Kidney glomerular epithelial cell (primary cell): Measurements from ENCODE around the gene PLEKHG4B.
"Not testable (repeated sequence)": the region's sequence is repeated elsewhere in the genome, so short reads cannot be mapped to it uniquely, and the experiment has no call there.

Experiments used
- DNase-seq: peaks from one replicate; lab custom pipeline; 2025; lab: John Stamatoyannopoulos, UW

Gene PLEKHG4B

DNA sequence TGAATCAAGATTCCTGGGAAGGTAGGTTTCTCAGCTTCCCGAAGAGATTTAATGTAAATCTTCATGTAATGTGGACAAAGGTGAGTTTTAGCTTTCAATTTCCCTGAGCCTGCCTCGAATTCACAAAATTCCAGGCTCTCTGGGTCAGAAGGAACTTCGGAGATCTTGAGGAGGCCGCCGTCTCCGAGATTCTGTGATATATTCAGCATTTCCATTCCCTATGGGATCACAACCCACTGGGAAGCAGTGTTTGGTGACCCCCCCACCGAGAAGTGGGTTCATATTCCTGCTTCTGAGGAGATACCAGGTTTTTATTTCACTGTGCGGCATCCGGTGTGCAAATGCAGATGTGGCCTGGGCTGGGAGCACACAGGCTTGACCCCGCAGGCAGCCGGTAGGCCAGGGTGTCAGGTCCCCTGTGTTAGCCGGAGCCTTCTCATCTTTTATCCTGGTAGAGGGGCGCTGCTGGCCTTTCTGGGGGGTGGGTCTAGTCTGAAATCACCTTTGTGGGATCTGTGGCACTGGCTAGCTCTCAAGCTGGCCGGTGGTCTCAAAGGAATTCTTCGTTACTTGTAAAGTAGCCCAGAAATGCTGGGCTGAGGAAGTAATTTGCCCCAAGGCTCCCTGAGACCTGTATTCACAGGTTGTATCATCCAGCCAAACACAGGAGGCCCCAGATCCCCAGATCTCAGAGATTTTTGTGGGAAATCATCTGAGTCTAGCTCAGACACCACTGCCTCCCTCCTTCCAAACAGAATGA lies 1.4 kb downstream of the PLEKHG4B start:
- DNase-seq, result no peak

DNA sequence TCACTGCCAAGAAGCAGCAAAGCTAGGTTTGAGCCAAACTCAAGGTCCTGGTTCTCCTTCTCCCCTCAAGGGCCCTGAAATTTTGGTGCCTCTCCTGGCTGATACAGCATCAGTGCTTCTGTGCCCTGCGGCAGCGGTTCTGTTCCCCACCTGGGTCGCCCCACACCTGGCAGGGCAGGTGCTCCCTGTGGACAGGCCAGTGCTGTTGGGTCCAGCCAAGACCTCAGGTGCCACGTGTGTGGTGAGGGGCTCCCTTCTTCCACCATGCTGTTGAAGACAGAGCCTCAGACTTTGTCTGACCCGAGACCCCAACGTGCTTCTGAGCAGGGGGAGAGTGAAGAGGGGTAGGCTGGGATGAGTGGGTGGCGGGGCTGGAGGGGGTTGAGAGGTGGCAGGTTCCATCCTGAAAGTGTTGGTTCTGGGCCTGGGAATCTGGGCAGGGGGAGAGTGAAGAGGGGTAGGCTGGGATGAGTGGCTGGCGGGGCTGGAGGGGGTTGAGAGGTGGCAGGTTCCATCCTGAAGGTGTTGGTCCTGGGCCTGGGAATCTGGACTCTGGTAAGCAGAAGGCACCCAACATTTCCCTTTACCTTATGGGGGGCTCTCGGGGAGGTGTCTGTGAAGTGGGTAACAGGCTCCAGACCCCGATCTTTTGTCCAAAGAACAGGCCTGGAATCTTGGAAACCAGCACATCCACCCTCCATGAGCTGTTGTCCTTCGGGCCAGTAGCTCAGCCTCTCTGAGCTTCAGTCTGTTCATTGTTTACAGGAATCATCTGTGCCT lies 2.3 kb downstream of the PLEKHG4B start:
- no peak for DNase-seq

DNA sequence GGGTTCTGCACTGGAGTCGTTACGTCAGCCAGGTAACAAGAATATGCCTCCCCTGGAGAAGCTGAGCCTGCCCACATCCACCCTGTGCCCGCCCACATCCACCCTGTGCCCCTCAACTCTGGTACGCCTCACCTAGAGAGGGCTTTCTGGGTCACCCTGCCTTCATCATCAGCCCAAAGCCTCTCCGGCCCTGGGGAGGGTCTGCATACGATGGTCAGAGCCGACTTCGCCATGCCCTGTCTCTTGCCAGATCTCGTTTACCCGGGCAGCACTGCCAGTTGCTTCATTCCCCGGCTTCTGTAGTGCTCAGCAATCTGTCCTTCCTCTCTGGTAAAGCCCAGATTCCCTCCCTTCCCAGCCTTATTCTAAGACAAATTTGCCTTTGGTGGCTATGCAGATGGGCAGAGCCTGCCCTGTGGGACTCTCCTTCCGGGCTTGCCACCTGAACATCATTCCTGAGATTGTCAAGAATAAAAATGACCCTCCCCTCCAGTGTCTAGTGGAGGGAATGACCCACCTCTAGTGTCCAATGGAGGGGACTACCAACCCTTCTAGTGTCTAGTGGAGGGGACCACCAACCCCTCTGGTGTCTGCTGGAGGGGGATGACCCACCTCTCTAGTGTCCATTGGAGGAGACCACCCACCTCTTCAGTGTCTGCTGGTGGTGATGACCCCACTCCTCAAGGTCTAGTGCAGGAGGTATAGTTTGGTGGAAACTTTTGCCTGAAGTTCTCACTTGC lies 3.4 kb downstream of the PLEKHG4B start:
- no peak for DNase-seq

DNA sequence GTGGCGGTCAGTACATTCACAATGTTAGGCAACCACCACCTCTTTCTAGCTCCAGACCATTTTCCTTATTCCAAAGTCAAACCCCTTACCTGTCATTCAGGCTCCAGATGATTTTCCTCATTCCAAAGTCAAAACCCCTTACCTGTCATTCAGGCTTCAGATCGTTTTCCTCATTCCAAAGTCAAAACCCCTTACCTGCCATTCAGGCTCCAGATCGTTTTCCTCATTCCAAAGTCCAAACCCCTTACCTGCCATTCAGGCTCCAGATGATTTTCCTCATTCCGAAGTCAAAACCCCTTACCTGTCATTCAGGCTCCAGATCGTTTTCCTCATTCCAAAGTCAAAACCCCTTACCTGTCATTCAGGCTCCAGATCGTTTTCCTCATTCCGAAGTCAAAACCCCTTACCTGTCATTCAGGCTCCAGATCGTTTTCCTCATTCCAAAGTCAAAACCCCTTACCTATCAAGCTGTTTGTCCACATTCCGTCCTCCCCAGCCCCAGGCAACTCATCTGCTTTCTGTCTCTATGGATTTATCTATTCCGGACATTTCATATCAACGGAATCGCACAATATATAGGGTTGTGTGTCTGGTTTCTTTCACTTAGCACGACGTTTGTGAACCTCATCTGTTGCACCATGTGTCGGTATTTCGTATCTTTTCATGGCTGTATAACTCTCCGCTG lies 5.2 kb downstream of the PLEKHG4B start:
- no peak for DNase-seq

DNA sequence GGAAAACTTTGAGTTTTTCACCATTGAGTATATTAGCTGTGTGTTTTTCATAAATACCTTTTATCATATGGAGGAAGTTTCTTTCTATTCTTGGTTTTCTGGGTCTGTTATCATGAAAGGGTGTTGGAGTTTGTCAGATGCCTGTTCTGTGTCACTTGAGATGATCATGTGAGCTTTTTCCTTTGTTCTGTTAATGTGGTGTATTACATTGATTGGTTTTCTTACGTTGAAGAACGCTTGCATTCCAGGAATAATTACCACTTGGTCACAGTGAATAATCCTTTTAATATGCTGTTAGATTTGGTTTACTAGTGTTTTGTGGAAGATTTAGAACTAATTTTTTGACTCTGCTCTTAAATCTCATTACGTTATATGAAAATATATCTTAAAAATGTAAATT lies 7.8 kb downstream of the PLEKHG4B start:
- DNase-seq, result no peak

DNA sequence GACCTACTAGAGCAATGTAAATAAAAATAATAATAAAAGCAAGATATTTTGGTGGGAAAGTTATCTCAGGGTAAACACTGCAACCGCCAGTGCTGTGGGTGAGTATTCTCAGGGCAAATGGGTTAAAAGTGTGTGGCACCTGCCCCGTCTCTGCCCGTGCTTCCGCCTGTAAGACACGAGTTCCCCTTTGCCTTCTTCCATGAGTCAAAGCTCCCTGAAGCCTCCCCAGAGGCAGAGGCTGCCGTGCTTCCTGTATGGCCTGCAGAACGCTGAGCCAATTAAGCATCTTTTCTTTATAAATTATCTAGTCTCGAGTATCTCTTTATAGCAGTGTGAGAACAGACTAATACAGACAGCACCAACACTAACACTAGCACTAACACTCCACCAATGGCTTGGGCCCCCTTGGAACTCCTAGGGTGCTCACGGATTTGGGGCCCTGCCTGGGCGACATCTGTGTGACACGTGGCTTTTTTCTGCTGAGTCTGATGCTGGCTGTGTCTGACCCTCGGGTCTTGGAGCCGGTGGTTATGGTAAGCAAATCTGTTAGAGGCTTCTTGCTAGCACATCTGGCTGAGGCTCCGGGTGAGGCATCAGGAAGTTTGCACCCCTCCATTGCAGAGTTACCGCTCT lies 10.6 kb downstream of the PLEKHG4B start:
- DNase-seq, result no peak

DNA sequence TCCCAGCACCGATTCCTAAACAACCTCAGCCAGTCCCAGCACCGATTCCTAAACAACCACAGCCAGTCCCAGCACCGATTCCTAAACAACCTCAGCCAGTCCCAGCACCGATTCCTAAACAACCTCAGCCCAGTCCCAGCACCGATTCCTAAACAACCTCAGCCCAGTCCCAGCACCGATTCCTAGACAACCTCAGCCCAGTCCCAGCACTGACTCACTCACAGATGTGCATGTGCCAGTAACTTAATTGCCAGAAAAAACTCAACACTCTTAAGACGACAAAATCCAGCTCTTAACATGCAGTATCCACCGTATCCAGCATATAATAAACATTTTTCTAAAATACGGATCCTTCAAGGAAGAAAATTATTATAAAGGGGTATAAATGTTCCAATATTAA lies 12.1 kb downstream of the PLEKHG4B start:
- not testable (repeated sequence) for DNase-seq

DNA sequence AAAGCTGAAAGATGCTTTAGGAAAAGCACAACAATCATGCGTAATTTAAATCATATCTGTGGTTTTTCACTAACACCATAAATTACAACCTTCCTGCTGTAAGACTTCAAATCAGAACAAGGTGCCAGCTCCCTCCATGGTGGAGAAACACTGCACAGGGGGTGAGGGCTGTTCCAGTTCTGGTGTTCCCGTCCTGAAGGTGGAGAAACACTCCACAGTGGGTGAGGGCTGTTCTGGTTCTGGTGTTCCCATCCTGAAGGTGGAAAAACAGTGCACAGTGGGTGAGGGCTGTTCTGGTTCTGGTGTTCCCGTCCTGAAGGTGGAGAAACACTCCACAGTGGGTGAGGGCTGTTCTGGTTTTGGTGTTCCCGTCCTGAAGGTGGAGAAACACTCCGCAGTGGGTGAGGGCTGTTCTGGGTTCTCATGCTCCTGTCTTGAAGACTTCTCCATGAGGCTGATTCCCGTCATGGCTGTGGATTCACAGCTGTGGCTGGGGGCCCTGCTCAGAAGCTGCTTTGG lies 12.9 kb downstream of the PLEKHG4B start:
- DNase-seq, result no peak

DNA sequence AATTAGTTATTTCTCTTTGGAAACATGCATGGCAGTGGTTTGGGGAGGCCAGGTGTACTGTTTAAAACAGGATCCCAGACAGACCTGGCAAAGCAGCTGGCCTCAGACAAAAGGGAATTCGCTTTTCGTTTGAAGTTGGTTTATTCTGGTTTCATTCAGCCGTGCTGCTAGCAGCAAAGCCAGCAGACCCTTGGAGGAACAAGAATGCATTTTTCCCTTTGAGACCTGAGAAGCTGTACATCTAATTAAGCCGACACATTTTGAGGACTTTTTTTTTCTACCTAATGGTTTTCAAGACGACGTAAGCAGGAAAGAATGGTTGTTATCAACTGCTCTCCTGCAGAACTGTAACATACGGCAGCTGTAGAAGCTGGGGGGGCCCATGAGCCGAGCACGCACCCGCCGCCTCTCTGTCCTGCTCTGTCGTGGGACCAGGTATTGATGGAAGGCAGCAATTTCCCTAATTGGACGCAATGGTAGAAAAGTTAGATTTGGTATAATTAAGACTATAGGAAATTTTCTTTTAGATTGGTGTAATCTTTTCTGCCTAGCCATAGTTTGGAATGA lies 13.6 kb downstream of the PLEKHG4B start:
- no peak for DNase-seq

DNA sequence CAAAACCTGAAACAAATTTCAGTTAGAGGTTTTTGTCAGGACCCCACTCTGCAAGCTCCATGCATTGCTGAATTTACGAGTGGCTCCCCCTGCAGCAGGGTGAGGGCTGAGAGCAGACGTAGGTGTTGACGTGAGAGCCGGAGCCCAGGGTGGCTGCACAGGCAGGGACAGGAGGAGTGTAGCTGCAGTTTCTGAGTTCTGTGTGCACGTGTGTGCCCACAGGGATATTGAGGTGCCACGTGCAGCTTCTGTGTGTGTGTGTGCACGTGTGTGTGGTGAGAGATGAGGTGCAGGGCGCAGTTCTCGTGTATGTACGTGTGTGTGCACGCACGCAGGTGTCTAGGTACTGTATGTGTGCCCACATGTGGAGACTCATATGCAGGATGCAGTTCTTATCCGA lies 14.6 kb downstream of the PLEKHG4B start:
- DNase-seq, result no peak

DNA sequence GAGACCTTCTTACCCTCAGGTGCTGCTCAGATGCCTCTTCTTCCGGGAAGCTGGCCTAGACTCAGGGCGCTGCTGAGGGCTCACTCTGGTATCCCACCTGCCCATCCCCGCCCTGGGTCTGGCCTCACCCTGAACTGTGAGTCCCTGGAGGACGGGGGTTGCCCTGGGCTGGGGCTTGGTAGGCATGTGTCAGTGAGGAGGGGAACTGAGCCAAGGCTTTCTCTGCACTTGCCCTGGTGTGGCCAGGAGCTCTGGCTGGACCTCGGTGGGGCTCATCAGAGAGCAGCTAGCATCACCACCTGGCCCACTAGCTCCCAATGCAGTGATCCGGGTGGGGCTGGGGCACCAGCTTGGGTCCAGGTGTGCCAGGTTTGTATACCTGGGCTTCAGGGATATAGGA lies 15.6 kb downstream of the PLEKHG4B start:
- DNase-seq, result no peak

DNA sequence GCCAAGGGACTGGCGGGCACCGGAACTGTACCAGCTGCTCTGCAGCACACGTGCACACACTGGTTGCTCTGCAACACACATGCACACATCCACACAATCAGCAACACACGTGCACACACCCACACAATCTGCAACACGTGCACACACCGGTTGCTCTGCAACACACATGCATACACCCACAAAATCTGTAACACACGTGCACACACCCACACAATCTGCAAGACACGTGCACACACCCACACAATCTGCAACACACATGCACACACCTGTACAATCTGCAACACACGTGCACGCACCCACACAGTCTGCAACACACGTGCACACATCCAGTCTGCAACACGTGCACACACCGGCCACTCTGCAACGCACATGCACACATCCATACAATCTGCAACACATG lies 17.9 kb downstream of the PLEKHG4B start:
- DNase-seq, result no peak

DNA sequence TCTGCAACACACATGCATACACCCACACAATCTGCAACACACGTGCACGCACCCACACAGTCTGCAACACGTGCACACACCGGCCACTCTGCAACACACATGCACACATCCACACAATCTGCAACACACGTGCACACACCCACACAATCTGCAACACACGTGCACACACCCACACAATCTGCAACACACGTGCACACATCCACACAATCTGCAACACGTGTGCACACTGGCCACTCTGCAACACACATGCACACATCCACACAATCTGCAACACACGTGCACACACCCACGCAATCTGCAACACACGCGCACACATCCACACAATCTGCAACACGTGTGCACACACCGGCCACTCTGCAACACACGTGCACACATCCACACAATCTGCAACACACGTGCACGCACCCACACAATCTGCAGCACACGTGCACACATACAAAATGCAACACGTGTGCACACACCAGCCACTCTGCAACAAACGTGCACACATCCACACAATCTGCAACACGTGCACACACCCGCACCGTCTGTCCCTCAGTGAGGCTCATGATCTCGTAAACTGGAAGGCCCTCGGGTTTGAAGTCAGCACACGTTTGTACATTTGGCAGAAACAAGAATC lies 18.4 kb downstream of the PLEKHG4B start:
- DNase-seq, result no peak

DNA sequence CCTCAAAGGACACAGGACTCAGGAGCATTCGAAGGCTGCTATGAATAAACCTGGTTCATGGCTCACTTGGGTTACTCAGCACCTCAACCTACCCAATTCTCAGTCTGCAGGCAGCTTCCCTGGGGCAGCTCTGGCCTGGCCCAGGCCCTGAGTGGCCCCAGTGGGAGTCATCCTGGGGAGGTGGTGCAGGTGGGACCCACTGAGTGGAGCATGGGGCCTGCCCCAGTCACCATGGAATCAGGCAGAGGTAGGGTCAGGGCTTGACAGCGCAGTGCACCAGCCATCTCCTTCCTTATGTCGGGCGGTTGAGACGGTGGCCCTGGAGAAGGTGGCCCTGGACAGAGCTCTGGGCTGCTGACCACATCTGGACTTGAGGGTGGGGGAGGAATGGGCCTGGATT lies 19.2 kb downstream of the PLEKHG4B start:
- DNase-seq, result no peak

DNA sequence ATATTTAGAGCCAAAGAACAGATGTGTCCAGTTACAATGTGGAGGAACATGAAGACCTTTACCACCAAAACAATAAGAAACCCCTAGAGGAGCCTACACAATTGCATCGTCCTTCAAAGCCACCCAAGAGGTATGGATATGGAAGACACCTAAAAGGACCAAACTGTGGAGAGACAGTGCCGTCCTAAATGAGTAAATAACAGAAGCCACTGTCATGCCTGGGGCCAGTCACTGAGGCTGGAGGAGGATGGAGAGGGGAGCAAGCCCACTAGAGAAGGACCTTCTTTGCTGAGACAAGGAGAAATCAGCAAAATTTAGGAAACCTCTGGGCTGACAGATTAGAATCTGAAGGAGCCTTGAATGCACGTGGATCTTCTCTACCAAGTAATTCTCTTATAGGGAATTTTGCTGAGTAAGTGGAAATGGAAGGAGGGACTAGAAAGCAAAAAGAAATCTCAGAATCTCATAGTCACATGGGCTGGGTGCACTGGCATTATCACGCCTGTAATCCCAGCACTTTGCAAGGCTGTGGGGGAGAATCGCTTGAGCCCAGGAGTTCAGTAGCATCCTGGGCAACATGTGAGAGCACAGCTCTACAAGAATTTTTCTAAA lies 27.6 kb downstream of the PLEKHG4B start:
- no peak for DNase-seq

DNA sequence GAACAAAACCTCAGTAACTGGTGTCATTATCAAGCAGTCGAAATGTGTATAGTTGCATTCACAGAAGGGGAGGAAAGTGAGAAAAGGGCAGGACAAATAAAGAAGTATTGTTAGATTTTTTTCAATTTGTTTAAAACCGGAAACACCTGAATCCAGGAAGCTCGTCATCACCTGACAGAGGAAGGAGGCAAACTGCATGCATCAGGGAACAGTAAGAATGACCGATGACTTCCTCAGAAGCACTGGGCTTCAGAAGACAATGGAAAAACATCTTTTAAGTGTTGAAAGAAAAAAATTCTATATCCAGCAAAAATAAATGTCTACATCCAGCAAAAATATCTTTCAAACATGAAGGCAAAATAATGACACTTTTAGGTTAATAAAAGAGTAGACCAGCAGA lies 29.5 kb downstream of the PLEKHG4B start:
- no peak for DNase-seq

DNA sequence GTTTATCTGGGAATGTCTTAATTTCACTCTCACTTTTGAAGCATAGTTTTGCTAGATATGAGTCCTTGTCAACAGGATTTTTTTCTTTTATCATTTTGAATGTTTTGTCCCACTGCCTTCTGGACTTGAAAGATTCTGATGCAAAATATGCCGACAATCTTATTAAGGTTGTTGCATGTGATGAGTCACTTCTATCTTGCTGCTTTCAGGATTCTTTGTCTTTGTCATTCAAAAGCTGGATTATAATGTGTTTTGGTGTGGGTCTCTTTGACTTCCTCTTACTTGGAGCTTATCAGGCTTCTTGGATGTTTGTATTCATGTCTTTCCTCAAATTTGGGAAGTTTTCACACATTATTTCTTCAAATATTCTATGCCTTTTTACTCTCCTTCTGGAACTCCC lies 33.8 kb downstream of the PLEKHG4B start:
- no peak for DNase-seq

DNA sequence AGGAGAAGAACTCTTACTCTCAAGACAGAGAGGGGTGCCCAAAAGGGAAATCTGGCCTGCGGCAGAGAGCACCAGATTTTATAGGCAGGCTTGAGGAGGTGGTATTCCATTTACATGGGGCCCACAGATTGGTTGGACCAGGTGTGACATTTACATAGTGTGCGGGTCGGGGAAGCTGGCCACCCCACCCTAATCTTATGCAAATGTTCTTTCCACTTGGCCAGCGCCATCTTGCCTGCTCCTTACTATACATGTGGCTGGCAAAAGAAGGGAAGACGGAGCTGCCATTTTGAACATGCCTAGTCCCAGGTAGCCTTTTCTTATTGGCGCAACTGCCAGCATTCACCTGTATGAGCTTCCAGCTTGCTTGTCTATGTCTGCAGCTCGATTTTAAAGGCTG lies 34.8 kb downstream of the PLEKHG4B start:
- no peak for DNase-seq

DNA sequence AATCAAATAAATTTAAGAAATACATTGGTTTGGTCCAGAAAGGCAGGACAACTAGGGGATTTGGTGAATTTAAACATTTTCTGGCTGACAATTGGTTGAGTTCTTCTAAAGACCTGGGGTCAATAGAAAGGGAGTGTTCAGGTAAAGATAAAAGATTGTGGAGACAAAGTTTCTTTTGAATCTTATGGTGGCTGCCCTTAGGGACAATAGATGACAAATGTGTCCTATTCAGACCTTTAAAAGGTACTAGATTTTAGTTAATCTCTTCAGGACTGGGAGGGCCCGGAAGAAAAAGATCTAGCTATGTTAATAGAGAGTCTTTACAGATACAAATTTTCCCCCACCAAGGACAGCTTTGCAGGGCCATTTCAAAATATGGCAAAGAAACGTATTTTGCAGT lies 35.9 kb downstream of the PLEKHG4B start:
- no peak for DNase-seq

DNA sequence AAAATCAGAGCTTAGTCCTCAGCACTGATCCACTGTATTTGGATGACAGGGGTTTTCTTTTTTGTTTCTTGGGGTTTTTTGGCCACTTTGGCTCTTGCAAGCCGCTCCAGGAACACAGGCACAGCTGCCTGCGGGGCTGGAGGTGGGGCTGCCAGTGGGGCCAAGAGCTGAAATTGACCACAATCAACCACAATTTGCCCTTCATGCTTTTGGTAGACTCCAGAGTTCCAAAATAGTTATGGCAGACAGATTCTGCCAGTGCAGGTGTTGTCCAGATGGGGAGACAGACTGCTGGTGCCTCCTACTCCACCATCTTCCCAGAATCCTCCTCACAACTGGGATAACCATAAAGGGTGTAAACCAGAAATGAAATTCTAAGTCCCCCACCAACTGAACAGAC lies 36.5 kb downstream of the PLEKHG4B start:
- no peak for DNase-seq
